ENCODE data around the gene TUBA1B. TPM values are rescaled to one million over a fixed set of nuclear protein-coding genes. Genes with fewer than 3 reads are reported as not detected.
"Not testable (repeated sequence)": the region's sequence is repeated elsewhere in the genome, so short reads cannot be mapped to it uniquely, and the experiment has no call there.

The TUBA1B gene
- total RNA-seq, 2 donors from 2014 or later, result 1,357 to 2,653 TPM

DNA sequence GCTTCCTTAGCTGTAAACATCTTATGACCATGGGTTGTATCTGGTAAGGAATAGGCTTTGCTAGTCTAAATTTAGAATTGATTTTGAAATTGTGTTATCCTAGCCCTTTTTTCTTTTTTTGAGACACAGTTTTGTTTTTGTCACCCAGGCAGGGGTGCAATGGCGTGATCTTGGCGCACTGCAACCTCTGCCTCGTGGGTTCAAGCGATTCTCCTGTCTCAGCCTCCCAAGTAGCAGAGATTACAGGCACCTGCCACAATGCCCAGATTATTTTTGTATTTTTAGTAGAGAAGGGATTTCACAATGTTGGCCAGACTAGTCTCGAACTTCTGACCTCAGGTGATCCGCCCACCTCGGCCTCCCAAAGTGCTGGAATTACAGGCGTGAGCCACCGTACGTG lies 2.4 kb upstream of the TUBA1B start:
- ATAC-seq (replicated peaks), result no peak
- Mint-ChIP-seq H3K4me1 (peaks cover 17% of the 10 kb centered on the region), H3K36me3 (ENCODE audit: low read depth) (peaks cover 28% of the 10 kb centered on the region), H3K27ac (no peak overlapping the region), H3K4me3 (peak overlapping the region; percentile 95), H3K9me3 (no peaks in the 10 kb centered on the region), H3K27me3 (no peaks in the 10 kb centered on the region)

DNA sequence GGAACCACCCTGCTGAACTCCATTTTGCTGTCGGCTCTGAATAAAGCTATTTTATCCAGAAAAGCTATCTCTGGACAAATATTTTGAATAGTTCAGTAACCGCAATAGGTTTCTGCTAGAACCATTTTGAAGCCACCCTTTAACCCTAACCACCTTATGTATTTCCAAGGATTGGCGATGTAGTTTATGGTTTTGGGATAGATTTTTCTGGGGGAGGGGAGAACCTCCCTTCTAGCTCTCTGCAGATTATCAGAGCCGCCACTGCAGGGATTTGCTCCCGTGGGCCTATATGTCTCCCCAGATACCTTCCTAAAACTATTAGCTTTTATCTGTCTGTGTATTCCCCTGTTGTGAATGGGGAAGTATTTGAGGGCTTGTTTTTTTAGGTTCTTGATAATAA lies 1.8 kb upstream of the TUBA1B start:
- Mint-ChIP-seq H3K27me3 (no peaks in the 10 kb centered on the region), H3K27ac (no peak overlapping the region), H3K4me1 (peaks cover 14% of the 10 kb centered on the region), H3K4me3 (peak overlapping the region; percentile 95), H3K9me3 (no peaks in the 10 kb centered on the region), H3K36me3 (ENCODE audit: low read depth) (peaks cover 34% of the 10 kb centered on the region)
- ATAC-seq (replicated peaks), result no peak

DNA sequence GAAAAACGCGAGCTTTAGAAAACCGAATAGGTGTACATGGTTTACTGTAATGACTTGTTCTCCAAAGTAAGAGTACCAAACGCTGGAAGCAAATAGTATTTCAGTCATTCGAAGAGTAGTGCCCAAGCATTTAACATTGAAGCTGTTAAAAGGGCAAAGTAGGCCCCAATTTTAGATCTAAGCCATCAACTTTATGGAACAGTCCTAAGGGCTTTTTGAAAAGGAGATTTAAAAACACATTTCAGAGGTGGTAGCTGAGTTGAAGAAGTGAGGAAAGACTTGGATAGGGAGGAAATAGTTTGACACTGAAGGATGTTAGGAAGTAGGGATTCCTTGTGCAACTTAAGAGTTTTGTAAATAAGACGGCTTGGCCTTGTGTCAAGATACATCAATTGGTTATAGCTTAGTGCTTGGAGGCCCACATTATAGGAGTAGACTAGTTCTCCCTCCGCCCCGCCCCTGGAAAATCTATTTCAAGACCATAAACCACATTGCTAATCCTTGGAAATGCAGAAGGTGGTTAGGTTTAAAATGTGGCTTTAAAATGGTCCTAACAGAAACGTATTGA lies 783 bp upstream of the TUBA1B start:
- no peak for ATAC-seq (replicated peaks)
- Mint-ChIP-seq H3K36me3 (ENCODE audit: low read depth) (peaks cover 44% of the 10 kb centered on the region), H3K27ac (peak overlapping the region; percentile 99), H3K9me3 (no peaks in the 10 kb centered on the region), H3K27me3 (no peaks in the 10 kb centered on the region), H3K4me1 (peaks cover 16% of the 10 kb centered on the region), H3K4me3 (peak overlapping the region; percentile 95)

DNA sequence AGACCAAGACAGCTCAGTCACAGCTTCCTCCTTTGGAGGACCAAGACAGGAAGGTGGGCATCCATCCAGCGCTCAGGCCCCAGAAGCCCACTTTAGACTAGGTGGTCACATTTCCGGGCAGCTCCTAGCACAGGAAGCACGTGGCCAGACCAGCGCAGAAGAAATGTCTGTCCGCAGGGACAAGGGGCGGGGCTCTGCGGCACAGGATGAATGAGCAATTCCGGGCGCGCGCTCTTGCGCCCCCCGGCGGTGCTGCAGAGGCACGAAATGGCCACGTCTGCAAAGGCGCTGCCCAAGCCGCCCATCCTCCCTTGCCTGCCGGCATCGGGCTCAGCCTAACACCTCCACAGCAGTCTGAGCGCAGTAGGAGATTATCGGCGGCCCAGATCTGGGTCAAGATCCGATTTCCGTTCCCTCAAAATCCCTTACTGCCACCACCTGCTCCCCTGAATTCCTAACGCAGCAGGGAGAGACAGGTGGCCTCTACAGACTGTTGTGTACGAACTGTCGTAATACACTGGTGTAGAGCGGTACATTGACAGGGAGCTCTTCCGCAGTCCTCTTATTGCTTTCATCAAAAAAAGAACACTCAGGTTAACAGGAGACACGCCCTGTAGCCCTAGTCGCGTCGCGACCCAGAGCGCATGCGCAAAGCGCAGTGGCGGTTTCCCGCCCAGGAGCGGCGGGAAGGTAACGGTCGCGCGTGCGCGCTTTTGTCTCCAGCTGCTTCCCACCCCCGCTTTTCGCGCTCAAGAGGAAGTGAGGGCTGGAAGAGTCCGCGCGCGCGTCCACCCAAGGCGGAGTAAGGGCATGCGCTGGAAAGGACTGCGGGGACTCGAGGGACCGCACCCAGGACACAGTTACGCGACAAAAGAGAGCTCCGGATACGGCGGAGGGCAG lies 794 bp downstream of the TUBA1B start:
- Mint-ChIP-seq H3K27me3 (no peaks in the 10 kb centered on the region), H3K36me3 (ENCODE audit: low read depth) (peaks cover 51% of the 10 kb centered on the region), H3K4me3 (peak overlapping the region; percentile 95), H3K27ac (peak overlapping the region; percentile 99), H3K9me3 (no peaks in the 10 kb centered on the region), H3K4me1 (peaks cover 19% of the 10 kb centered on the region)
- peak; percentile 69 for ATAC-seq (replicated peaks)

DNA sequence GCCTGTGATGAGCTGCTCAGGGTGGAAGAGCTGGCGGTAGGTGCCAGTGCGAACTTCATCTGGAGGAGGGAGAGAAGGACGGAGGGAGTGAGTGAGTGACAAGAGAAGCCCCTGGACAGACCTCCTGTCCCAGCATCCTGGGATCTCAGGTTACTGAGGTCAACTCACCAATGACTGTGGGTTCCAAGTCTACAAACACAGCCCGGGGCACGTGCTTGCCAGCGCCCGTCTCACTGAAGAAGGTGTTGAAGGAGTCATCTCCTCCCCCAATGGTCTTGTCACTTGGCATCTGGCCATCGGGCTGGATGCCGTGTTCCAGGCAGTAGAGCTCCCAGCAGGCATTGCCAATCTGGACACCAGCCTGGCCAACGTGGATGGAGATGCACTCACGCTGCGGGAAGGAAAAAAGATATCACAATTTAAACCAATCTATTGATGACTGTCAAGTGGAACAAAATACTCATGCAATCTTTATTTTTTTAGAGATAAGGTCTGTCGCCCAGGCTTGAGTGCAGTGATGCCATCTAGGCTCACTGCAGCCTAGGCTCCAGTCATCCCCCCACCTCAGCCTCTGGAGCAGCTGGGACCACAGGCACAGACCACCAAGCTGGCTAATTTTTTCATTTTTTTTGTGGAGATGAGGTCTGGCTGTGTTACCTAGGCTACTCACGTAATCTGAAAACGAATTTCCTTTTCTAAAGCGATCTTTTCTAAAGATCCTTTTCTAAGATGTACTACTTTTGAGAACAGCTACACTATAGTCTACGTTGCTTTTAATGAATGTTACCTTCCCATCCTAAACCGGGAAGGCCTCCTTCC lies 1.7 kb downstream of the TUBA1B start:
- Mint-ChIP-seq H3K36me3 (ENCODE audit: low read depth) (peaks cover 51% of the 10 kb centered on the region), H3K4me1 (peaks cover 19% of the 10 kb centered on the region), H3K27me3 (no peaks in the 10 kb centered on the region), H3K9me3 (no peaks in the 10 kb centered on the region), H3K27ac (peak overlapping the region; percentile 99), H3K4me3 (peak overlapping the region; percentile 95)
- no peak for ATAC-seq (replicated peaks)

DNA sequence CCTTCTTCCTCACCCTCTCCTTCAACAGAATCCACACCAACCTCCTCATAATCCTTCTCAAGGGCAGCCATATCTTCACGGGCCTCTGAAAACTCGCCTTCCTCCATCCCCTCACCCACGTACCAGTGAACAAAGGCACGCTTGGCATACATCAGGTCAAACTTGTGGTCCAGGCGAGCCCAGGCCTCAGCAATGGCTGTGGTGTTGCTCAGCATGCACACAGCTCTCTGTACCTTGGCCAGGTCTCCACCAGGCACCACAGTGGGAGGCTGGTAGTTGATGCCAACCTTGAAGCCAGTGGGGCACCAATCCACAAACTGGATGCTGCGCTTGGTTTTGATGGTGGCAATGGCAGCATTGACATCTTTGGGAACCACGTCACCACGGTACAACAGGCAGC lies 3.2 kb downstream of the TUBA1B start:
- not testable (repeated sequence) for H3K9me3 Mint-ChIP-seq; ATAC-seq (replicated peaks); H3K27me3 Mint-ChIP-seq
- H3K4me1 Mint-ChIP-seq, result peaks cover 19% of the 10 kb centered on the region
- H3K36me3 Mint-ChIP-seq (ENCODE audit: low read depth), result peaks cover 51% of the 10 kb centered on the region
- H3K27ac Mint-ChIP-seq, result peak overlapping the region; percentile 44
- H3K4me3 Mint-ChIP-seq, result peak overlapping the region; percentile 95

DNA sequence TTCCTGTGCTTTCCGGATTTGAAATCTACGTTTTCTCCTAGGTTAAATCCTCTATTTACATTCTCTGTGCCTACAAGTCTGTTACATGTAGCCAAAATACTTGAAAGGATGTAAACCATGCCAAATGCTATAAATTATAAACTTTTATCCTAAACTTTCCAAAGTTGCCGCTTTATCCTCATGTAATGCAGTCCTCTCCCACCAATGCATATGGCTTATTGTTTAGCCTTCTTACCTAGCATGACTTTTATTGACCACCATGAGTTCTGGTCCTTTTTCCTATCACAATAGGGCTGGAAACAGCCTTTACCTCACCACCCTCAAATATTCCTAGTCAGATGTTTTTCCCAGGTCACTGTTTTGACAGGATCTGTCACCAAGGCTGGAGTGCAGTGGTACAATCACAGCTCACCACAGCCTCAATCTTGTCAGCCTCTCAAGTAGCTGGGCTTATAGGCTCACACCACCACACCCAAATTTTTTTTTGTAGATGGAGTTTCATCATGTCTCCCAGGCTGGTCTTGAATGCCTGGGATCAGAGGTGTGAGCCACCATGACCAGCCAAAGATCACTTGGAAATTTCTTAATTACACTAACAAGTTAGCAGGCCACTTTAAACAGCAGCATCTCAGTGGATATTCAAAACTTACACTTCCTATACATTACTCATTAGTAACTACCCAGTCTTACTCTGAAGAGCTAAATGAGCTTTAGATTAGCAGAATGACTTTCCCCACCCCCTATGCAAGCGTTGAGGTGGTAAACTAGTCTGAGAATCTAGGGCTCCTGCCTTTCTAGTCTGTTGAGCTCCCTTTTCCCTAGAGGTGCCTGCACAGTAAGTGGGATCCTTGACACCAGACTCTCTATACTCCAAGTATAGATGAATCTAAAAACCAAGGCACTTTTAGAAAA lies 4.1 kb downstream of the TUBA1B start:
- ATAC-seq (replicated peaks), result no peak

DNA sequence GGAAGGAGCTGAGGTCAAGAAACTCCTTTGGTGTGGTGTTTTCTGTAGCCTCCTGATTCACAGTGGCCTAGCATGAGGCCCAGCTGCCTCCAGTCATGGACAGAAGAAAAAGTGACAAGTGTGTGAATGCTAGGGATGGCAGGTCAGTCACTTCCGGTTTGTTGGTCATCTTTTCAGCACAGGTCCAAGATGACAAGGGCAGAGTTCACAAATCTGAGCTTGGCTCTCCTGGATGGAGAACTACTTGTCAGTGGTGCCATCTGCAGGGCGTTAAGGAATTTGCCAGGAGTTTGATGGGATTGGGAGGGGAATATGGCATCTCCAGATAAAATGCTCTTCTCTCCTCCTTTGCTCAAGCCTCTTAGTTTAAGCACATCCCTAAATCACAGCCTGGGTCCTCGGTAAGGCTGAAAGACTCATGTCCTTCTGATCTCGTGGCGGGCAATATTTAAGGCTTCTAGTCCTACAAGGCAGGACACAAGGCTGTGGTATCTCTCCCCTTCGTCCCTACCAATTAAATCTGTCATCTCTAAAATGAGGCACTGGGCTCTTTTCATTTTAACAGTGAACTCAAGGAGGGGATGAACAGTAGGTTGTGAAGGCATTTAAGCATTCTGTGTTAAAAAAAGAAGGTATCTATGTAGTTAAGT lies 10.0 kb downstream of the TUBA1B start:
- ATAC-seq (replicated peaks), result no peak
- H3K9me3 Mint-ChIP-seq, result no peaks in the 10 kb centered on the region

More for the DNA sequence above, 4.1 kb downstream of the TUBA1B start:
- peak overlapping the region; percentile 44 for H3K27ac Mint-ChIP-seq
- peaks cover 51% of the 10 kb centered on the region for H3K36me3 Mint-ChIP-seq (ENCODE audit: low read depth)
- H3K9me3 Mint-ChIP-seq, result no peaks in the 10 kb centered on the region
- H3K4me3 Mint-ChIP-seq, result peak overlapping the region; percentile 21
- H3K27me3 Mint-ChIP-seq, result no peaks in the 10 kb centered on the region
- H3K4me1 Mint-ChIP-seq, result peaks cover 16% of the 10 kb centered on the region

DNA sequence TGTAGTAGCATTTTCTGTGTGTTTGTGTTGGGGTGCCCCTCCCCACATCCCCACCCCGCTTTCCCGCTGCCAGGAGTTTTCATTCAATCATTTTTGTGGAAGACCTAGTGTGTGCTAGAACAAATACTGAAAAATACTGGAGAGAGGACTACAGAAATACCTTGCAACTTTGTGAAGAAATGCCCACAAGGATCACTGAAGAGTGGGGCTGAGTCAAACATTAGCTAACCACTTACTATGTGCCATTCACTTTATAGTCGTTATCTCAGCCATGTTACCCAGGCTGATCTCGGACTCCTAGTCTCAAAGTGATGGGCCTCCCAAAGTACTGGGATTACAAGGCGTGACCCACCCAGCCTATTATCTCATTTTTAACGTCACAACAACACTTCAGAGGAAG lies 20.0 kb downstream of the TUBA1B start:
- no peaks in the 10 kb centered on the region for H3K9me3 Mint-ChIP-seq
- H3K4me1 Mint-ChIP-seq, result peaks cover 19% of the 10 kb centered on the region
- H3K36me3 Mint-ChIP-seq (ENCODE audit: low read depth), result peaks cover 4% of the 10 kb centered on the region
- H3K27ac Mint-ChIP-seq, result peak overlapping the region; percentile 96
- ATAC-seq (replicated peaks), result peak; percentile 22
- no peaks in the 10 kb centered on the region for H3K27me3 Mint-ChIP-seq
- H3K4me3 Mint-ChIP-seq, result peak overlapping the region; percentile 96

More for the DNA sequence above, 10.0 kb downstream of the TUBA1B start:
- no peaks in the 10 kb centered on the region for H3K27me3 Mint-ChIP-seq
- H3K4me3 Mint-ChIP-seq, result no peak overlapping the region
- H3K4me1 Mint-ChIP-seq, result no peaks in the 10 kb centered on the region
- no peaks in the 10 kb centered on the region for H3K36me3 Mint-ChIP-seq (ENCODE audit: low read depth)
- no peak overlapping the region for H3K27ac Mint-ChIP-seq

DNA sequence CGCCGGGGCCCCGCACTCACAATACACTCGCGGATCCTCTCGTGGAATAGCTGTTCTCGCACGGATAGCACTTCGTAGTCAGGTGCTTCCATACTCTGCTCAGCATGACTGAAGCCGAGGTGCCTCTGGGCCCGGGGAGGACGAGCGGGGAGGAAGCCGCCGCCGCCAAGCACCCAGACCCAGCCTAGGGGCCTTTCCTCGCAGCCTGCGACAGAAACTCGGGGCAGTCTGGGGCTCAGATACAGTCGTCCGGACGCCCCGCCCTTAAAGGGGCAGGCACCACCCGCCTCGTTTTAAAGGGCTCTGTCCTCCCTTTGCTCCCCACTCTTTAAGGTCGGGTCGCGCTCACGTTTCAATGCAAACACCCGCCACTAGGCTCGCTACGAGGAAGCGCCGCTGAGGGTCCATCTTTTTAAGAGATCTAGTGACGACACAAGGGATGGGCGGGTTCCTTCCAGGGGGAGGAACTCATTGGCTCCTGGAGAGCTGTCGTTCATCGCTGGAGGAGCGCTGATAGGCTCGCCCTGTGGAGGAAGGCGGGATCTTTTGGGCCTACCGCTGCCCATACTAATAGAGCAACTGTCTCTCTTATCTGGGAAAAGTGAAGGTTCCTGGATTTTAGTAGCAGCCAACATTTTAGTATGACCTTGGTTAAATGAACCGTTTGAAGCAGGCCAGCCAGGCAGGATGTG lies 20.6 kb downstream of the TUBA1B start, which contains the start of gene LMBR1L:
Gene LMBR1L (minus strand): TSS at position 384 of the 692 bp plus-strand sequence. CDS start 292 bp downstream, at position 92.
- peaks cover 19% of the 10 kb centered on the region for H3K4me1 Mint-ChIP-seq
- peak; percentile 100 for ATAC-seq (replicated peaks)
- H3K4me3 Mint-ChIP-seq, result peak within 1 kb of the TSS; percentile 96
- peaks cover 9% of the 10 kb centered on the region for H3K36me3 Mint-ChIP-seq (ENCODE audit: low read depth)
- H3K9me3 Mint-ChIP-seq, result no peaks in the 10 kb centered on the region
- peak within 1 kb of the TSS; percentile 96 for H3K27ac Mint-ChIP-seq
- H3K27me3 Mint-ChIP-seq, result no peaks in the 10 kb centered on the region

DNA sequence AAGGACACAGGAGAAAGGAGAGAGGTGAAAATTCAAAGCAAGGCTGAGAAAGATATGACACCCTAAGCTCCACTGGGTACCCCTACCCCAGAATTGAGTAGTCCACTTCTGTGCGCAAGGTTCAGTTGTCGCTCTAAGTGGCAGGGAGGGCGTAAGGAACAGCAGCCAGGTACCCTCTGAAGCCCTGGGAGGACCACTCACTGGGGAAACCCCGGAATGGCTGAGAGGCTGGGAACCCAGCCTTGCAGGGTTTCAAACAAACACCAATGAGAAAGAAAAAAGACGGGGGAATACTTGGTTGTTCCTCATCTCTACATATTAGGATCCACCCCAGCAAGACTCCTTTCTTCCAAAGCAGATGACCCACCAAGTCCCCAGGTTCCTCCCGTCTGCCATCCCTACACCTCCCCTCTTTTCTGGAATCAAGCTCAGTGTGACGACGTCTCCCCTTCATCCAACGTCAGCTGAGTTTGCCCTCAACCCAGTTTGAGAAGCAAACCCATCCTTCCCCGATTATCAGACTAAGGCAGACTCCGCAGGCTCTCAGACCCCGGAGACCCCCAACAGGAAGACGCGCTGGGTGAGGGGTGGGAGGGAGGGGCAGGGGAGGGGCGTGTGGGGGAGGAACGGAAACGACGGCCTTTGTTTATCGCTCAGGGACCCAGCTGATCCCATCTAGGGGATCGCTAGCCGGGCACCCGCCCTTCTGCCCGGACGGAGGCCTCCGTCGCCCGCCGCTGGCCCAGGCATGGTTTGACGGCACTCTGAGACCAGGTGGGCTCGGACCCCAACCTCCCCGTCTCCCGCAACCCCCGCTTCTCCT lies 21.3 kb downstream of the TUBA1B start:
- H3K4me3 Mint-ChIP-seq, result peak overlapping the region; percentile 96
- no peaks in the 10 kb centered on the region for H3K27me3 Mint-ChIP-seq
- H3K4me1 Mint-ChIP-seq, result peaks cover 19% of the 10 kb centered on the region
- no peak for ATAC-seq (replicated peaks)
- H3K27ac Mint-ChIP-seq, result peak overlapping the region; percentile 96
- H3K9me3 Mint-ChIP-seq, result no peaks in the 10 kb centered on the region
- peaks cover 9% of the 10 kb centered on the region for H3K36me3 Mint-ChIP-seq (ENCODE audit: low read depth)

DNA sequence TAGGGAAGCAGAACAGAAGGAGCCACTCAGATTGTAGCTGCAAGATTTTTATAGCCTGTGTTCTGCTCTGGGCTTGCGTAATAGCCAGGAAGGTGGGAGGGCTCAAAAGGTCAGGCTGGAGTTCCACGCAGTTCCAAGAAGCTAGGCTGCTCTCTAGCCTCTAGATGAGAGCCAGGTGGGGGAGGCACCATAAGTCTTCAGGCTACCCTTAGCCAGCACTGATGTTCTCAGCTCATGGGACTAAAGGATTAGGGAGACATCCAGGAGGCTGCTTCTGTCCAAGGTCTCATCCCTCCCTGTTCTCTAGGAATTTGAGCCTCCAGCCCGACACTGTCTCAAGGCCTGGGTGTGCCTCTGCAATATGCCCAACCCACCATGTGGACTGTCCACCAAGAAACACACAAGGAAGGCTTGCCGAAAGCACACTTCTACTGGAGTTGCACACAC lies 22.2 kb downstream of the TUBA1B start:
- Mint-ChIP-seq H3K4me1 (peaks cover 19% of the 10 kb centered on the region), H3K27me3 (no peaks in the 10 kb centered on the region), H3K9me3 (no peaks in the 10 kb centered on the region), H3K36me3 (ENCODE audit: low read depth) (peaks cover 17% of the 10 kb centered on the region), H3K4me3 (peak overlapping the region; percentile 96), H3K27ac (peak overlapping the region; percentile 96)
- no peak for ATAC-seq (replicated peaks)

All from activated T-helper 17 cell treated with anti-CD3 and anti-CD28 coated beads, Interleukin-2, amount 50 U/mL, for 72 hours (primary cell).